Lung (tissue), 12 donors: ENCODE data around the gene HTT. TPM values are rescaled to one million over a fixed set of nuclear protein-coding genes. Genes with fewer than 3 reads are reported as not detected.

Source experiments
- ATAC-seq: fragments of 200-7000 bp; cut with Tn5 transposase; one replicate; pipeline ENCODE4 v1.9.1; 2020; ENCODE audit warnings: moderate number of reproducible peaks; ENCODE audit not compliant: insufficient read depth, low FRiP score
- DNase-seq, 3 donors: peaks; one replicate each; pipeline ENCODE4 v3.0.0-alpha.2; 2013 to 2017
- H3K27ac ChIP-seq, 2 donors: one replicate each; pipeline ENCODE4 v1.5.1; 2013; ENCODE audit warnings: mild to moderate bottlenecking in 2 of 2, moderate library complexity in 2 of 2, control low read depth in 1 of 2, inconsistent platforms in 1 of 2, low read depth in 1 of 2, low read length in 1 of 2
- H3K27me3 ChIP-seq, 3 donors: one replicate each; pipeline ENCODE4 v1.5.1; 2013; ENCODE audit warnings: low read length in 2 of 3; ENCODE audit not compliant: control insufficient read depth in 3 of 3, insufficient read depth in 3 of 3
- H3K36me3 ChIP-seq, 4 donors: one replicate each; pipeline ENCODE4 v1.5.1; 2013; ENCODE audit warnings: low read length in 4 of 4, mild to moderate bottlenecking in 1 of 4, moderate library complexity in 1 of 4; ENCODE audit not compliant: control insufficient read depth in 4 of 4, insufficient read depth in 4 of 4
- H3K4me1 ChIP-seq, 5 donors: one replicate each; pipeline ENCODE4 v1.5.1; 2013; ENCODE audit warnings: low read length in 5 of 5, mild to moderate bottlenecking in 2 of 5, moderate library complexity in 1 of 5; ENCODE audit not compliant: control insufficient read depth in 5 of 5, insufficient read depth in 5 of 5
- H3K4me3 ChIP-seq: one replicate; pipeline ENCODE4 v1.5.1; 2013; ENCODE audit warnings: mild to moderate bottlenecking, control low read depth, moderate library complexity
- H3K9ac ChIP-seq, 2 donors: one replicate each; pipeline ENCODE4 v1.5.1; 2013; ENCODE audit warnings: low read length in 2 of 2, control low read depth in 1 of 2; ENCODE audit not compliant: insufficient read depth in 1 of 2
- H3K9me3 ChIP-seq, 4 donors: one replicate each; pipeline ENCODE4 v1.5.1; 2013; ENCODE audit warnings: low read length in 3 of 4, mild to moderate bottlenecking in 1 of 4, moderate library complexity in 1 of 4; ENCODE audit not compliant: control insufficient read depth in 4 of 4, insufficient read depth in 3 of 4
- CTCF ChIP-seq: IDR thresholded peaks from 2 replicates; pipeline ENCODE4 v1.5.1; 2012; ENCODE audit warnings: mild to moderate bottlenecking; ENCODE audit errors: control extremely low read depth, extremely low read depth
- WGBS, 2 donors: extraction: QIAGEN DNeasy Blood & Tissue Kit; methylation state at CpG; one replicate each; pipeline ENCODE4 v1.1.7; 2013; 5-methylcytosine and 5-hydroxymethylcytosine counted together
- polyA plus RNA-seq, 2 donors: library from polyadenylated mRNA; stranded (reverse); fragments of 200-250 nt; gene quantifications; one replicate each; pipeline ENCODE4 v1.2.1, GENCODE V29; 2013
- total RNA-seq, 2 donors: library from RNA; depleted of rRNA in 1 of 2; stranded (reverse); fragments of >200 nt in 1 of 2; gene quantifications; one replicate each; pipeline ENCODE4 v1.2.1, GENCODE V29; 2014 to 2021
- donor health status: control.
- donor health status: control.
- donor health status: Bipolar disorder and iron deficiency.
- donor health status: healthy.
- donor health status: DM: yes; HTN: yes; CAD: no.

Gene HTT
- total and polyA plus RNA-seq, 4 donors: 17.0 to 109 (median 48.4) TPM

GRCh38 chr4:3235581-3235980 is 161.1 kb downstream of the HTT start:
- H3K9ac ChIP-seq: no peak overlapping the region
- DNase-seq (no peak), ATAC-seq (no peak)
- no peaks in the 10 kb centered on the region for H3K4me1 ChIP-seq
- TF ChIP-seq CTCF: no peak
- no peak overlapping the region for H3K27ac ChIP-seq
- peaks cover 0 to 2% (median 0%) of the 10 kb centered on the region in 4 donors for H3K9me3 ChIP-seq
- 97% methylated on average over 11 of the region's 11 CpGs for WGBS, 2 donors
- H3K36me3 ChIP-seq: peaks cover 8 to 82% (median 37%) of the 10 kb centered on the region in 4 donors
- H3K4me3 ChIP-seq: no peak overlapping the region
- no peaks in the 10 kb centered on the region for H3K27me3 ChIP-seq

GRCh38 chr4:3236326-3236878 is 161.9 kb downstream of the HTT start:
- Histone ChIP-seq H3K36me3 (peaks cover 5 to 83% (median 33%) of the 10 kb centered on the region in 4 donors), H3K27me3 (no peaks in the 10 kb centered on the region), H3K4me3 (no peak overlapping the region), H3K4me1 (peaks cover 0 to 3% (median 2%) of the 10 kb centered on the region in 5 donors), H3K9me3 (peaks cover 0 to 2% (median 0%) of the 10 kb centered on the region in 4 donors), H3K27ac (no peak overlapping the region), H3K9ac (no peak overlapping the region)
- no peak for ATAC-seq
- no peak for DNase-seq
- 93 to 97% methylated on average over 9 of the region's 9 CpGs for WGBS, 2 donors
- no peak for TF ChIP-seq CTCF

- 96 to 97% methylated on average over 19 of the region's 19 CpGs for whole genome bisulfite sequencing, 2 donors
- Histone ChIP-seq H3K27ac (no peak overlapping the region), H3K9ac (no peak overlapping the region), H3K36me3 (peaks cover 5 to 75% (median 30%) of the 10 kb centered on the region in 4 donors), H3K27me3 (no peaks in the 10 kb centered on the region), H3K4me1 (peaks cover 0 to 11% (median 7%) of the 10 kb centered on the region in 5 donors), H3K4me3 (no peak overlapping the region), H3K9me3 (peaks cover 0 to 2% (median 0%) of the 10 kb centered on the region in 4 donors)
- DNase-seq (no peak), ATAC-seq (no peak)
- no peak for TF ChIP-seq CTCF
Measured at GRCh38 chr4:3237266-3237665, 162.8 kb downstream of the HTT start.
